HL-60 (cell line): Measurements from ENCODE around the gene BTN2A1.

Experiments
- DNase-seq, 2 experiments: peaks; one replicate each; pipeline ENCODE4 v3.0.0-alpha.2; 2010 to 2020; ENCODE audit warnings: low read depth in 1 of 2, low spot score in 1 of 2
- H3K27ac ChIP-seq: fragments of 250-450 bp; sonication (Bioruptor Pico); replicated peaks from 2 replicates; pipeline ENCODE4 v1.5.1; 2020; ENCODE audit warnings: mild to moderate bottlenecking, moderate library complexity
- H3K27me3 ChIP-seq: fragments of 250-450 bp; sonication (Bioruptor Pico); 2 replicates; pipeline ENCODE4 v1.5.1; 2021; ENCODE audit warnings: mild to moderate bottlenecking, moderate library complexity; ENCODE audit not compliant: insufficient read depth, poor library complexity, severe bottlenecking
- H3K4me3 ChIP-seq: replicated peaks from 2 replicates; pipeline ENCODE4 v1.5.1; 2011; ENCODE audit warnings: mild to moderate bottlenecking, control low read depth, low read length; ENCODE audit not compliant: insufficient read depth
- CTCF ChIP-seq: IDR thresholded peaks from one replicate; pipeline ENCODE4 v1.5.1; 2011; ENCODE audit warnings: low read length, control low read depth, inconsistent platforms; ENCODE audit not compliant: insufficient read depth
- GABPA ChIP-seq: IDR thresholded peaks from 2 replicates; pipeline ENCODE4 v1.6.1; 2012; ENCODE audit warnings: low read depth
- POLR2AphosphoS5 ChIP-seq: IDR thresholded peaks from 2 replicates; pipeline ENCODE4 v1.6.1; 2012; ENCODE audit warnings: low read depth
- REST ChIP-seq: IDR thresholded peaks from 2 replicates; pipeline ENCODE4 v1.6.1; 2012; ENCODE audit warnings: low read depth; ENCODE audit not compliant: insufficient replicate concordance
- SPI1 ChIP-seq: IDR thresholded peaks from 2 replicates; pipeline ENCODE4 v1.6.1; 2012; ENCODE audit warnings: low read depth, mild to moderate bottlenecking, borderline replicate concordance

BTN2A1 gene

GRCh38 chr6:26438000-26438399 is 19.8 kb upstream of the BTN2A1 start:
- TF ChIP-seq REST (no peak), SPI1 (no peak), CTCF (no peak), GABPA (no peak), POLR2AphosphoS5 (no peak)
- no peak for DNase-seq
- Histone ChIP-seq H3K27ac (no peak overlapping the region), H3K27me3 (no peaks in the 10 kb centered on the region), H3K4me3 (no peak overlapping the region)

GRCh38 chr6:26439151-26440125 is 18.3 kb upstream of the BTN2A1 start:
- no peak for TF ChIP-seq CTCF
- no peak for TF ChIP-seq SPI1
- TF ChIP-seq GABPA: no peak
- TF ChIP-seq POLR2AphosphoS5: no peak
- no peak for TF ChIP-seq REST
- Histone ChIP-seq H3K27ac (peak overlapping the region; percentile 78), H3K4me3 (peak overlapping the region; percentile 59), H3K27me3 (no peaks in the 10 kb centered on the region)
- DNase-seq: no peak

- H3K4me3 ChIP-seq: peak overlapping the region; percentile 59
- no peak for DNase-seq
- peak overlapping the region; percentile 78 for H3K27ac ChIP-seq
- no peaks in the 10 kb centered on the region for H3K27me3 ChIP-seq
- TF ChIP-seq GABPA (no peak), CTCF (no peak), POLR2AphosphoS5 (no peak), SPI1 (no peak), REST (no peak)
Observed at GRCh38 chr6:26440977-26441358, 16.8 kb upstream of the BTN2A1 start.
